Activated CD8-positive, alpha-beta T cell treated with anti-CD3 and anti-CD28 coated beads for 36 hours (primary cell): ENCODE data around the gene CADM4. TPM values are rescaled to one million over a fixed set of nuclear protein-coding genes. Genes with fewer than 3 reads are reported as not detected.

ENCODE experiments used
- ATAC-seq: fragments of 200-7000 bp; cut with Tn5 transposase; one replicate; pipeline ENCODE4 v1.10.0; 2021; ENCODE audit warnings: mild to moderate bottlenecking, moderate library complexity
- CTCF ChIA-PET: fragments of 350-600 bp; sonication (Branson Sonifier 250); formaldehyde crosslinking; loops from one replicate; lab custom pipeline; 2021; ENCODE audit warnings: antibody characterized with exemption; lab: Charles Lee
- POLR2A ChIA-PET: fragments of 350-600 bp; sonication (Branson Sonifier 250); formaldehyde crosslinking; loops from one replicate; lab custom pipeline; 2021; ENCODE audit warnings: antibody characterized with exemption; lab: Charles Lee
- DNase-seq: peaks from one replicate; pipeline ENCODE4 v3.0.0-alpha.2; 2020
- H3K27ac Mint-ChIP-seq: one replicate; pipeline ENCODE4 v1.8.0; 2021; ENCODE audit warnings: mild to moderate bottlenecking, mixed read lengths
- H3K27me3 Mint-ChIP-seq: one replicate; pipeline ENCODE4 v1.8.0; 2021; ENCODE audit warnings: mixed read lengths
- H3K36me3 Mint-ChIP-seq: one replicate; pipeline ENCODE4 v1.8.0; 2021; ENCODE audit warnings: low read depth, mixed read lengths
- H3K4me1 Mint-ChIP-seq: one replicate; pipeline ENCODE4 v1.8.0; 2021; ENCODE audit warnings: low read depth, mixed read lengths
- H3K4me3 Mint-ChIP-seq: one replicate; pipeline ENCODE4 v1.8.0; 2021; ENCODE audit warnings: mild to moderate bottlenecking, moderate library complexity, mixed read lengths
- H3K9me3 Mint-ChIP-seq: one replicate; pipeline ENCODE4 v1.8.0; 2021; ENCODE audit warnings: mixed read lengths
- CTCF ChIP-seq: fragments of 200-600 bp; IDR thresholded peaks from one replicate; pipeline ENCODE4 v1.8.0; 2022; ENCODE audit warnings: antibody characterized with exemption, mild to moderate bottlenecking
- intact Hi-C: fragments of 100-400 bp; cut with micrococcal nuclease; formaldehyde crosslinking; loops from one replicate; pipeline ENCODE4 v1.10.0; 2022
- total RNA-seq, 2 experiments: library from RNA; stranded (reverse); gene quantifications; one replicate each; pipeline ENCODE4 v1.2.3, GENCODE V29; 2021

The CADM4 gene
- total RNA-seq, 2 experiments from 2014 or later, result 0.22 to 0.38 TPM

DNA sequence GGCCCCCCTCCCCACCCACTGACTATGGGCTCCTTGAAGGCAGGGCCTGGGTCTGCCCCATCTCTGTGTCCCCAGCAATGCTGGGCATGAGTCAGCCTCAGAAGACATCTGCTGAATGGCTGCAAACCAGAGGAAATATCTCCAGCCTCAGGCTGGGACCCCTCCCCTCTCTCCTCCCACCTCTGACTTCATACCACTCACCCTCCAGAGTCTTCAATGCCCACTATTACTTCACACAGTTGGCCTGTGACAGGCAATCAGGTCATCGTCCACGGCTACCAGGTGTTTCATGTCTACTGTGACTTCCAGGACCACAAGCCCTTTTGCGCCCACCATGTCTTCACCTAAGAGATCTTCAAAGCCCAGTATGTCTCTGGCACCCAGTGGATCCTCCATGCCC, 27.9 kb downstream of the CADM4 start, which contains the start of gene SRRM5:
TSS of gene SRRM5 (plus strand) at position 301 of the 400 bp plus-strand sequence. CDS start at position 335, 34 bp downstream.
- no peak for ATAC-seq
- ChIA-PET POLR2A (interaction anchor here (1.2 kb wide), 1 partner anchor 12 kb away, joined by 3 read pairs; no protein-coding TSS in a partner anchor), CTCF (no interaction called here)
- DNase-seq, result no peak
- Mint-ChIP-seq H3K4me3 (no peak within 1 kb of the TSS), H3K27ac (peak within 1 kb of the TSS; percentile 51), H3K27me3 (no peaks in the 10 kb centered on the region), H3K36me3 (peaks cover 8% of the 10 kb centered on the region), H3K9me3 (no peaks in the 10 kb centered on the region), H3K4me1 (peaks cover 19% of the 10 kb centered on the region)
- intact Hi-C loops, result no loop called here
- TF ChIP-seq CTCF, result no peak

DNA sequence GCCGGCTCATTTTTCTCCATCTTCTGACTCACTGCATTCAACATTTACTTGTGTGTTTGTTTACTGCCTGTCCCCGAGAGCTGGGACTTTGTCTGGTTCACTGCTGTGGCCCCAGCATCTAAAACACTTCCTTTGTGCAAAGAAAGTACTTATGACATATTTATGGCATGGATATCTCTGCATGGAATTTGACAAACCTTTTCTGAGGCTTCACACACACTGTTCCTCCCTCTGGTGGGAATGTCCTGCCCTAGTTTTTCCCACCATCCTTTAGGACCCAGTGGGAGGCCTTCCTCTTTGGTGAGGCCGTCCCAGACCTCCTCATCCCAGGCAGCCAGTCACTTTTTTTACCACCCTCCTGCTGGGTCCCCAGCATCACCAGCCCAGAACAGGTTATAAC, 29.2 kb downstream of the CADM4 start:
- POLR2A ChIA-PET, result no interaction called here

GRCh38 chr19:43609872-43610271, 29.8 kb downstream of the CADM4 start:
- Mint-ChIP-seq H3K4me1 (peaks cover 14% of the 10 kb centered on the region), H3K36me3 (peaks cover 8% of the 10 kb centered on the region), H3K9me3 (no peaks in the 10 kb centered on the region), H3K4me3 (no peak overlapping the region), H3K27ac (no peak overlapping the region), H3K27me3 (no peaks in the 10 kb centered on the region)
- TF ChIP-seq CTCF, result no peak
- ATAC-seq, result no peak
- POLR2A ChIA-PET, result interaction anchor here (0.6 kb wide), 1 partner anchor 1561 kb away, joined by 3 read pairs; no protein-coding TSS in a partner anchor
- DNase-seq, result no peak
- intact Hi-C loops, result no loop called here
- CTCF ChIA-PET, result no interaction called here

More for the DNA sequence above, 29.2 kb downstream of the CADM4 start:
- ATAC-seq (no peak), DNase-seq (no peak)
- Mint-ChIP-seq H3K4me3 (no peak overlapping the region), H3K9me3 (no peaks in the 10 kb centered on the region), H3K27ac (peak overlapping the region; percentile 51), H3K36me3 (peaks cover 8% of the 10 kb centered on the region), H3K4me1 (peaks cover 15% of the 10 kb centered on the region), H3K27me3 (no peaks in the 10 kb centered on the region)
- CTCF ChIA-PET, result no interaction called here
- intact Hi-C loops, result no loop called here
- no peak for TF ChIP-seq CTCF

DNA sequence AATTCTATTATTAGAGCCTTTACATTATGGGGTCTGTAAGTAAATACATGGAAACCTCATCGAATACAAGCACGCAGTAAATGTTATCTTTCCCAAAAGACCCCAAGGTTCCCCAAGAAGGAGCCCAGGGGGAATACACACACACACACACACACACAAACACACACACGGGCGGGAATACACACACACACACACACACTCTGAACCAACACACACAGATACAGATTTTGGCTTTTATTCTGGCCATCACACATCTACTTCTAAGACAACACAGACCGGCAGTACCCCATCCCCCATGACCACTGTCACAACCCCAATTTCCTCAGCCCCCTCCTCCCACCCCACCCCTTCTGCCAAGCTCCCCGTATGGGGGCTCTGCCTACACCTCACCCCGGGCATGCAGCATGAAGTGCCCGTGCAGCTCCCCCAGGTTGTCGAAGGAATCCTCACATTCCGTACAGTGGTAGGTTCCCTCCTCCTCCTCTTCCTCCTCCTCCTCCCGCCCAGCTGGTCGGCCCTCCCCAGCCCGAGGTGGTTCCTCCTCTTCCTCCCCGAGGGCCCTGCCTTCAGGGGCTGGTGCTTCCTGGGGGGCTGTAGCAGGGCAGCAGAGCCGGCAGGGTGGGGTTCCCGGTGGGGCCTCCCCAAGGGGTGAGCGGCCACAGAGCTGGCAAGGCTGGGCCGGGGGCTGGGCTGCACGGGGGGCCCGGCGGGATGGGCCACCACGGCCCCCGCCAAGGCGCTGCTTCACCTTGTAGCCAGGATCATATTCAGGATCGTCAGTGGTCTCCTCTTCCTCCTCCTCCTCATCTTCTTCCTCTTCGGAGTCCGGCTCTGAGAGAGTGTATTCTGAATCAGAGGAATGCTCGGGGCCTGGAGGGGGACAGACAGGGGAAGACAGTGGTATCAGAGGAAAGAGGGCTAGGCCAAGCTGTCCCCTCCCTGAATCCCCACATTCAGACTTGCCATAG, 32.1 kb downstream of the CADM4 start:
- intact Hi-C loops, result no loop called here
- H3K27me3 Mint-ChIP-seq, result no peaks in the 10 kb centered on the region

More for the DNA sequence above, 32.1 kb downstream of the CADM4 start:
- ATAC-seq (no peak), DNase-seq (no peak)
- ChIA-PET CTCF (interaction anchor here (1.6 to 1.8 kb wide), 2 partner anchors 11 to 13 kb away, joined by 4 to 6 read pairs; partner anchors contain the start of gene ZNF576), POLR2A (interaction anchor here (1.0 to 1.7 kb wide), 3 partner anchors 11 to 13 kb away, joined by 3 to 6 read pairs (median 4); partner anchors contain the start of genes IRGQ and ZNF576)
- Mint-ChIP-seq H3K36me3 (peaks cover 6% of the 10 kb centered on the region), H3K9me3 (no peaks in the 10 kb centered on the region), H3K4me3 (peak overlapping the region; percentile 7), H3K4me1 (peaks cover 12% of the 10 kb centered on the region), H3K27ac (peak overlapping the region; percentile 52)
- TF ChIP-seq CTCF, result no peak
